Testis (tissue), 3 donors: ENCODE measurements around the gene GRID2. TPM values are rescaled to one million over a fixed set of nuclear protein-coding genes. Genes with fewer than 3 reads are reported as not detected.

Experiments
- DNase-seq: peaks from one replicate; pipeline ENCODE4 v3.0.0-alpha.2; 2019
- H3K27ac ChIP-seq, 2 donors: fragments of 200-600 bp; sonication (generic); one replicate each; pipeline ENCODE4 v1.5.1; 2019
- H3K27me3 ChIP-seq: fragments of 200-600 bp; sonication (generic); one replicate; pipeline ENCODE4 v1.5.1; 2019
- H3K36me3 ChIP-seq: fragments of 200-600 bp; sonication (generic); one replicate; pipeline ENCODE4 v1.5.1; 2017; ENCODE audit warnings: low read depth; ENCODE audit errors: missing control alignments
- H3K4me1 ChIP-seq: fragments of 200-600 bp; sonication (generic); one replicate; pipeline ENCODE4 v1.5.1; 2019
- H3K4me3 ChIP-seq, 2 donors: fragments of 200-600 bp; sonication (generic); one replicate each; pipeline ENCODE4 v1.5.1; 2017 to 2019
- H3K9me3 ChIP-seq: fragments of 200-600 bp; sonication (generic); one replicate; pipeline ENCODE4 v1.5.1; 2017
- POLR2A ChIP-seq: fragments of 450-650 bp; IDR thresholded peaks from one replicate; pipeline ENCODE4 v1.6.1; 2017; ENCODE audit warnings: antibody characterized with exemption, mild to moderate bottlenecking, moderate library complexity
- WGBS, 2 donors: methylation state at CpG; one replicate each; pipeline ENCODE4 v1.1.5; 2018; 5-methylcytosine and 5-hydroxymethylcytosine counted together
- intact Hi-C: fragments of 100-400 bp; cut with DNase I; formaldehyde crosslinking; loops from one replicate; pipeline ENCODE4 v1.15.1; 2023; ENCODE audit warnings: low total_unique reads
- polyA plus RNA-seq: library from polyadenylated mRNA; stranded (reverse); fragments of 350-450 nt; fragmentation: Illumina TruSeq; extraction: RNeasy Lipid Tissue Mini Kit (QIAGEN cat#74804); gene quantifications from one replicate; pipeline ENCODE4 v1.2.3, GENCODE V29; 2014; ENCODE audit warnings: low read depth, low replicate concordance; ENCODE audit not compliant: insufficient read depth
- total RNA-seq, 2 donors: library from RNA; depleted of rRNA; stranded (reverse); fragments of >200 nt; gene quantifications; one replicate each; pipeline ENCODE4 v1.2.3, GENCODE V29; 2016
- TF ChIP-seq, protein P1 (sequence below), 3 experiments: fragments of 450-650 bp in 2 of 3; fragments of 200-600 bp in 1 of 3; sonication (generic) in 1 of 3; IDR thresholded peaks; one replicate each; pipeline ENCODE4 v1.5.1; 2016 to 2019; ENCODE audit warnings: antibody characterized with exemption in 3 of 3, mild to moderate bottlenecking in 2 of 3, moderate library complexity in 1 of 3

Gene GRID2
- total and polyA plus RNA-seq, 3 donors from 2014 or later = 27.1 to 34.6 (median 32.7) TPM

DNA sequence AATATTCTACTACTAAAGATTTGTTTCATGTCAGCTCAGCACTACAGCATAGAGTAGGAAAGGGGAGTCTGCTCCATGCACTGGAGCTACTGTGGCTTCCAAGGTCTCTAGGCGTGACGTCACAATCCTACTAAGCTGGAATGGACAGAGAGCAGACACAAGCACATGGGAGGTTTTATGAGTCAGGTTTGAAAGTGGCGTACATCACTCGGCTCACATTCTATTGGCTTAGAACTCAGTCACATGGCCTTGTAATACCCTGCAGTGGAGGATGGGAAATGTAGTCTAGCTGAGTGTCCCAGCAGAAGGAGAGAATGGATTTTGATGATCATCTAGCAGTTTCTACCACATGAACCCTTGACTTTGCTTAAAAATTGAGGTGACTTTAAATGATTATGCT, 899.9 kb downstream of the GRID2 start:
- Histone ChIP-seq H3K4me3 (no peak overlapping the region), H3K27me3 (no peaks in the 10 kb centered on the region), H3K4me1 (no peaks in the 10 kb centered on the region), H3K27ac (no peak overlapping the region), H3K9me3 (no peaks in the 10 kb centered on the region), H3K36me3 (no peaks in the 10 kb centered on the region)
- TF ChIP-seq, protein P1, sequence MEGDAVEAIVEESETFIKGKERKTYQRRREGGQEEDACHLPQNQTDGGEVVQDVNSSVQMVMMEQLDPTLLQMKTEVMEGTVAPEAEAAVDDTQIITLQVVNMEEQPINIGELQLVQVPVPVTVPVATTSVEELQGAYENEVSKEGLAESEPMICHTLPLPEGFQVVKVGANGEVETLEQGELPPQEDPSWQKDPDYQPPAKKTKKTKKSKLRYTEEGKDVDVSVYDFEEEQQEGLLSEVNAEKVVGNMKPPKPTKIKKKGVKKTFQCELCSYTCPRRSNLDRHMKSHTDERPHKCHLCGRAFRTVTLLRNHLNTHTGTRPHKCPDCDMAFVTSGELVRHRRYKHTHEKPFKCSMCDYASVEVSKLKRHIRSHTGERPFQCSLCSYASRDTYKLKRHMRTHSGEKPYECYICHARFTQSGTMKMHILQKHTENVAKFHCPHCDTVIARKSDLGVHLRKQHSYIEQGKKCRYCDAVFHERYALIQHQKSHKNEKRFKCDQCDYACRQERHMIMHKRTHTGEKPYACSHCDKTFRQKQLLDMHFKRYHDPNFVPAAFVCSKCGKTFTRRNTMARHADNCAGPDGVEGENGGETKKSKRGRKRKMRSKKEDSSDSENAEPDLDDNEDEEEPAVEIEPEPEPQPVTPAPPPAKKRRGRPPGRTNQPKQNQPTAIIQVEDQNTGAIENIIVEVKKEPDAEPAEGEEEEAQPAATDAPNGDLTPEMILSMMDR (IDR thresholded peaks at IDR 0.05) = no peak
- TF ChIP-seq POLR2A = no peak
- 80 to 83% methylated on average over 4 of the region's 4 CpGs for WGBS, 2 donors
- intact Hi-C loops = no loop called here
- DNase-seq = peak; percentile 15

DNA sequence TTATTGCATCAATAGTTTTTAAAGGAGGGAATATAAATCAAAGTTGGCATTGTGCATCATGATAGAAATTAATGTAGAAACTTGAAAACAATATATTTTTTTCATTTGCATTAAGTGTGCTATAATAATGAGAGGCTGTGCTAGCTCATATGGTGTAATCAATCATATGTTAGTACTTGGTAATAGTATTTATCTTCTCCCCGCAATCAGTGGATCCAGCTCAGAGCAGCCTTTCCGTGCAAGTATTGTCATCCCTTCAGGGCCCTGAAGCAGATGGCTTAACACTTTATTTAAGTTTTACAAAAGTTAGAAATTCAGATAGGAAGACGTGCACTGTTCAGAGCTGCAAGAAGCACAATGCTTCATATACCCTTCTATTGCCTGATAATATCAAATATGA, 908.5 kb downstream of the GRID2 start:
- DNase-seq = no peak
- Histone ChIP-seq H3K4me3 (no peak overlapping the region), H3K36me3 (no peaks in the 10 kb centered on the region), H3K27me3 (no peaks in the 10 kb centered on the region), H3K4me1 (no peaks in the 10 kb centered on the region), H3K9me3 (no peaks in the 10 kb centered on the region), H3K27ac (no peak overlapping the region)
- intact Hi-C loops = no loop called here
- WGBS, 2 donors = 88 to 91% methylated on average over 3 of the region's 3 CpGs
- no peak for TF ChIP-seq POLR2A
- TF ChIP-seq, protein P1 (IDR thresholded peaks at IDR 0.05) = no peak

DNA sequence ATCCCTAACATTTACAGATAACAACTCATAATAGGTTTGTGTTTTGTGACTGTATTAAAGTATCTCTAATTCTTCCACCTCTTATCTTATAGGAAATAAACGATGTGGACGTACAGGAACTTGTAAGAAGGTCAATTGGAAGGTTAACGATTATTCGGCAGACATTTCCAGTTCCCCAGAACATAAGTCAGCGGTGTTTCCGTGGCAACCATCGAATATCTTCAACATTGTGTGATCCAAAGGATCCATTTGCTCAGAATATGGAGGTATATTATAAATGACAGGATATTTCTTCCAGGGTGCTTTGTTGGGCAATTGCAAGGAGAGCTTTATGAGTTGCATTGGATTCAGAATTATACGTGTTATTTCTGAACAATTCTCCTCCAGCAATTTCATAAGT, 912.9 kb downstream of the GRID2 start:
- Histone ChIP-seq H3K27ac (no peak overlapping the region), H3K36me3 (no peaks in the 10 kb centered on the region), H3K4me1 (no peaks in the 10 kb centered on the region), H3K4me3 (no peak overlapping the region), H3K9me3 (no peaks in the 10 kb centered on the region), H3K27me3 (no peaks in the 10 kb centered on the region)
- intact Hi-C loops = no loop called here
- WGBS, 2 donors = 67 to 68% methylated on average over 8 of the region's 8 CpGs
- DNase-seq = no peak
- TF ChIP-seq, protein P1 (IDR thresholded peaks at IDR 0.05) = no peak
- no peak for TF ChIP-seq POLR2A

DNA sequence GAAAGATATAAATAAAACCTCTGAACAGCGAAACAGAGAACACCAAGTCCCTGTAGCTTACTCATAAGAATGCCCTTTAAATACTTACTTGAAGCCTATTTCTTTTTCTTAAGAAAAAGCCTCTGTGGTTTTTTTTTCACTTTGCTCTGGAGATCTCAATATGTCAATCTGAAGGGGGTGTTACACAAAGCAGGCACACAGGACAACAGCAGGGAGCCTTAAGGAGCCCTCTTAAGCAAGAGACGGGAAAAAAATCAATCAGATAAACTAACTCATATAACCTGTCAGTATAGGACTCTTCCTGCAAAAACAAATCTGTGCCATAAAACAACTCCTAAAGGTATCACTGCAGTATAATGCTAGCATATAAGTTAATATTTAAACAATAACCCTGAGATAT, 913.7 kb downstream of the GRID2 start:
- TF ChIP-seq, protein P1 (IDR thresholded peaks at IDR 0.05) = no peak
- no peak for TF ChIP-seq POLR2A
- DNase-seq = no peak
- Histone ChIP-seq H3K27me3 (no peaks in the 10 kb centered on the region), H3K4me3 (no peak overlapping the region), H3K4me1 (no peaks in the 10 kb centered on the region), H3K9me3 (no peaks in the 10 kb centered on the region), H3K27ac (no peak overlapping the region), H3K36me3 (no peaks in the 10 kb centered on the region)
- intact Hi-C loops = no loop called here
- 68 to 75% methylated on average over 2 of the region's 2 CpGs for WGBS, 2 donors

DNA sequence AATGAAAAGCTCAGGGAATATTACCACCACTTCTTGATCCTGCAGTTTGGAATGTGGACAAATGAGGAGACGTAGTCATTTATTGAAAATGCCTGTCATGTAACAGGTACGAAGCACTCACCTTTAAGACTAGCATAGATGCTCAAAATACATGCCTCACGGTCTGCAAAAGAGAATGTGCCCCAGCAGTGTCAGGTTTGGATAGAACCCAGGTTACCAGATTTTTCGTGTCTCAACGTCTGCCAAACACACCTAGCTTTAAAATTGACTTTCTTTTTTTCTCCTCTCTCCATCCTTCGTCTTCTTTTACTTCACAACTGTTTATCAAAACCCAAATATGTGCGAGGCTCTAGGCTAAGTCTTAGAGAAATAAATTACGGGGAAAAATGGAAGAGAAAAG, 918.0 kb downstream of the GRID2 start:
- WGBS, 2 donors = 92 to 93% methylated on average over 8 of the region's 8 CpGs
- no peak for DNase-seq
- Histone ChIP-seq H3K36me3 (no peaks in the 10 kb centered on the region), H3K4me3 (no peak overlapping the region), H3K9me3 (no peaks in the 10 kb centered on the region), H3K4me1 (no peaks in the 10 kb centered on the region), H3K27ac (no peak overlapping the region), H3K27me3 (no peaks in the 10 kb centered on the region)
- no peak for TF ChIP-seq POLR2A
- TF ChIP-seq, protein P1 (IDR thresholded peaks at IDR 0.05) = no peak
- intact Hi-C loops = no loop called here
